ENCODE data around the gene PGD.
"Not testable (repeated sequence)": the region's sequence is repeated elsewhere in the genome, so short reads cannot be mapped to it uniquely, and the experiment has no call there.

Gene PGD

GRCh38 chr1:10433790-10434189 is 34.9 kb downstream of the PGD start:
- no peak for DNase-seq (ENCODE audit: extremely low read depth in 1 of 2, low read depth in 1 of 2)

DNA sequence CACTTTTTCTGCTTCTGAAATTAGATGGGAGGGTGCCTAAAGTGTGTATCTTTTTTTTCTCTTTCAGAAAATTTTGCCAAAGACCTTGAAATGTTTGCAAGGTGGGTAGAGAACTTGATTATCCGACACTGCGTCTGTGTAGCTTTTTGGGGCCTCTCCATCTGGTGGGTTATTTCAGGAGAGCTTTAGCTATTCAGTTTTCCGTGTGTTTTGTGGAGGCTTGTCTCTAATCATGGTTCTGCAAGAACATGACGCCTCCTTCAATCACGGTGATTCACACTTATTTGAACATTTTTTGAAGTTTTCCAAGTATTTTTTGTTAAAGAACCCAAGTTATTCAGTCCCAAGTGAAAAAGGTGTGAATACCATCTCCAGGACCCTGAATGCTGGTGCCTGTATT is 35.7 kb downstream of the PGD start:
- DNase-seq (ENCODE audit: extremely low read depth in 1 of 2, low read depth in 1 of 2), result no peak

DNA sequence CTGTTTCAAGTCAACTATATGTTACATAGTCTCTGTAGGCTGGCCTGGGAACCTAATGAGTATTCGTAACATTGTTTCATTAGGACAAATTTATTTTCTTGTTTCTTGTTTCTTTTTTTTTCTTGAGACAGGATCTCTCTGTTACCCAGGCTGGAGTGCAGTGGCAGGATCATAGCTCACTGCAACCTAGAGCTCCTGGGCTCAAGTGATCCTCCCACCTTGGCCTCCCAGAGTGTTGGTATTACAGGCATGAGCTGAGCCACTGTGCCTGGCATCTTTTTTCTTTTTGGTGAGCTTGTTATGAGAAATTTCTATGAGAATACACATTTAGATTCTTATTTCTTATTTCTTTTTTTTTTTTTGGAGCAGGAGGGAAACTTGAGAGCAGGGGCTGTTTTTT is 38.2 kb downstream of the PGD start:
- DNase-seq (ENCODE audit: extremely low read depth in 1 of 2, low read depth in 1 of 2), result no peak

DNA sequence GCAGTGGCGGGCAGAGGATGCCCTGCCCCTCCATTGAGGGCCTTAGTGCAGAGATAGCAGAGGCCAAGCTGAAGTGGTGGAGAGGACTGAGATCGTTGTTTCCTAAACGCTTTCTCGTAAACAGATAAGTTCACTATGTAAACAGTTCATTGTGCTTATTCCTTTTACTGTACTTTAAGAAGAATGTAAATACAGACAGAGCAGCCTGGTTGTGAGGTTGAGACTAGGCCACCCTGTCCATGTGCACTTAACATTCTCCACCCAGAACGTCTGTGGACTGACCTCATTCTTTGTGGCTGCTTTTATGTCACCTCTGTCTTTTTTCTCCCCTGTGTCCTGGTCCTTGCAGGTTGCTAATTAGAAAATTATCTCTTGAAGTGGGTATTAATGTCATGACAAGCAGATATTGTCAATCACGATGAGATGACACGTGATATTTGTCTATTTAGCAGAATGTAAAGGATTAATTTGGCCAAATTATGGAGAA is 39.9 kb downstream of the PGD start:
- DNase-seq (ENCODE audit: extremely low read depth in 1 of 2, low read depth in 1 of 2), result no peak

- DNase-seq (ENCODE audit: extremely low read depth in 1 of 2, low read depth in 1 of 2), result no peak
These were observed 41.4 kb downstream of the PGD start for GRCh38 chr1:10440305-10440704.

GRCh38 chr1:10440794-10441193 is 41.9 kb downstream of the PGD start:
- no peak for DNase-seq (ENCODE audit: extremely low read depth in 1 of 2, low read depth in 1 of 2)

- no peak for DNase-seq (ENCODE audit: extremely low read depth in 1 of 2, low read depth in 1 of 2)
These were observed 45.4 kb downstream of the PGD start for GRCh38 chr1:10444248-10444647.

DNA sequence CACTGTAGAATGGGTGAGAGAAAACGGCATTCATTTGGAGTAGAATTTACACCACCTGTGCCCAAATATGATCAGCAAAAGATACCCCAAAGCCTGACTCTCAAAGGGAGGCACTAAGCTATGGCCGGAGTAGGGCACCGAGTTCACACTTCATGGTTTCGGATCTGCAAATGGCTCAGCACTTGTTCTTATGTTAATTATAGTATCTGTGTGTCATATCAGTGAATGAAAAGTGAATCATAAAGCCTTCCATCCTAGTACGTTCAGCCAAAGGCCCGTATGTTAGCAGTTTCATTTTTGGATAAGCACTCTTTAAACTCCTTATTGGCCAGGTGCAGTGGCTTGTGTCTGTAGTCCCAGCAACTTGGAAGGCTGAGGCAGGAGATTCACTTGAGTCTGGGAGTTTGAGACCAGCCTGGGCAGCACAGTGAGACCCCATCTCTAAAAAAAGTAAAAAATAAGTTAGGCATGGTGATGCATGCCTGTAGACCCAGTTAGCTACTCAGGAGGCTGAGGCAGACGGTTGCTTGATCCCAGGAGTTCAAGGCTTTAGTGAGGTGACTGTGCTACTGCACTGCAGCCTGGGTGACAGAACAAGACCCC is 46.0 kb downstream of the PGD start:
- DNase-seq (ENCODE audit: extremely low read depth in 1 of 2, low read depth in 1 of 2), result no peak

DNA sequence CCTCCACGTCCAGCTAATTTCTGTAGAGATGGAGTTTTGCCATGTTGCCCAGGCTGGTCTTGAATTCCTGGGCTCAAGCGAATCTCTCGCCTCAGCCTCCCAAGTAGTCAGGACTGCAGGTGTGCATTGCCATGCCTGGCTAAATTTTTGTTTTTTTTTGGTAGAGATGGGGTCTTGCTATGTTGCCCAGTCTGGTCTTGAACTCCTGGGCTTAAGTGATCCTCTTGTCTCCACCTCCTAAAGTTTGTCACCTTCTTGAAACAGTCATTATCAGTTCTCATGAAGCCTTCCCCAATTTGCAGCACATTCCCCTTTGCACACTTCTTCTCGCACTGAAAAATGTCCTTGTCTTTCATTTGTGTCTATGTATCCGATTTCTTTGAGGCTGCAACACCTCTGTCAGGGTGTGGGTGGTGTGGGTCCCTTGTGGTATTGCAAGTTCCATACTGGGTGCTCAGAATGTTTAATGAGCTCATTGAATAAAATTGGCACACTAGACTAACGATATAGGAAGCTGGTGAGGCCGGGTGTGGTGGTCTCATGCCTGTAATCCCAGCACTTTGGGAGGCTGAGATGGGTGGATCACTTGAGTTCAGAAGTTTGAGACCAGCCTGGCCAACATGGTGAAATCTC is 48.0 kb downstream of the PGD start:
- no peak for DNase-seq (ENCODE audit: extremely low read depth in 1 of 2, low read depth in 1 of 2)

- DNase-seq (ENCODE audit: extremely low read depth in 1 of 2, low read depth in 1 of 2), result no peak
These were observed 50.9 kb downstream of the PGD start, which contains the start of gene CORT for GRCh38 chr1:10449751-10450150. TSS of gene CORT (plus strand) at chr1:10450031. CDS start at chr1:10450224, 193 bp downstream.

DNA sequence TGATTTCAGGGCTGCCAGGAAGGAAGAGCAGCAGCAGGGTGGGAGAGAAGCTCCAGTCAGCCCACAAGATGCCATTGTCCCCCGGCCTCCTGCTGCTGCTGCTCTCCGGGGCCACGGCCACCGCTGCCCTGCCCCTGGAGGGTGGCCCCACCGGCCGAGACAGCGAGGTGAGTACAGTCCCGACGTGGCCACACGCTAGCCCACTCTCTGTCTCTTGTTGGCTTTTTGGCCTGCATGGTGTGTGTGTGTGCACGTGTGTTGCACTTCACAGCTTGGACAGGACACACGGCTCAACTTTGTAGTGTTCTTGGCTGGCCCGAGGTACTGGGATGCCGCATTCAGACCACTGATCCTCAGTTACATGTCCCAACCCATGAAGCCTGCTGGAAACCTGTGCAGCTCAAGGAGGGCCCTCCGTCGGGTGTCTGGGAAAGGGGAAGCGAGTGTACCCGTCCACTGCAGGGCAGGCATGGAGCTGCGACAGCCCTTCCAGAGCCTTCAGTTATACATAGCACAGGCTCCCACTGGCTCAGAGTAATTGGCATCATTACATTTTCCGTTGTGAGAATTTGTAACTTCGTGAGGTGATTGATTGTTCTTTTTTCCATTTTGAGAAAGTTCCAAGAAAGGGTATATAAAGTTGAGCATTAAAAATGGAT is 51.4 kb downstream of the PGD start:
- no peak for DNase-seq (ENCODE audit: extremely low read depth in 1 of 2, low read depth in 1 of 2)

DNA sequence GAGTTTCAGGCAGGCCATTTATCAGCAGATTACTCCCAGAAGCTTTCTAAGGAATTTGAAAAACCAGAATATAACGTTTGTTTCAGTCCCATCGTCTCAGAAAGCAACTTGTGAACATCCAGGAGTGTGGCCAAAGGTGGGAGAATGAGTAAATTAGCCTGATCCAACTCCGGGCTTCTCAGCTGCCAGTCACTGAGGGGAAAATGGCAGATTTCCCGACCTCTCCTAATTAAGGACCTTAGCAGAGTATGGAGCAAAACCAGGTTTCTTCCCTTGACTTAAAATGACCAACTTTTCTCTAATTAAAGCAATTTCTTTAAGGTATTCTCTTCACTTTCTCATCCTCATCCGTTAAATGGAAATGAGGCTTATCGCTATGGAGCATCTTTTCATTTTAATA is 52.0 kb downstream of the PGD start:
- no peak for DNase-seq (ENCODE audit: extremely low read depth in 1 of 2, low read depth in 1 of 2)

- no peak for DNase-seq (ENCODE audit: extremely low read depth in 1 of 2, low read depth in 1 of 2)
These were observed 52.4 kb downstream of the PGD start for GRCh38 chr1:10451287-10451686.

DNA sequence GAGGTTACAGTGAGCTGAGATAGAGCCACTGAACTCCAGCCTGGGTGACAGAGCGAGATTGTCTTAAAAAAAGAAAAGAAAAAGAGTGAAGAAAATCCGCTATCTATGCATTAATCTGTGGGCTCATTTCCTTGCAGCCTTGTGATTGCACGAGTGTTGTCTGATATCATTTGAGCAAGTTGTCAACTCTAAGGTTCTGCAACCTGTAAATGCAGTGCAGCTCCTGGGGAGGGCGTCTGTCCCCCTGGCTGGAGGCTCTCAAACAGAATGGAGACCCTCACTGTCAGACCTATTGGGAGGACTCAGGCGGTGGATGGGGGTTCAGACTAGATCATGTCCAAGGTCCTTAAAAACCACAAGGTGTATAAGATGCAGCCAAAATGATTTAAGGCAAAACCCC is 57.2 kb downstream of the PGD start:
- no peak for DNase-seq (ENCODE audit: extremely low read depth in 1 of 2, low read depth in 1 of 2)

GRCh38 chr1:10456661-10457060 is 57.8 kb downstream of the PGD start:
- DNase-seq (ENCODE audit: extremely low read depth in 1 of 2, low read depth in 1 of 2), result no peak

DNA sequence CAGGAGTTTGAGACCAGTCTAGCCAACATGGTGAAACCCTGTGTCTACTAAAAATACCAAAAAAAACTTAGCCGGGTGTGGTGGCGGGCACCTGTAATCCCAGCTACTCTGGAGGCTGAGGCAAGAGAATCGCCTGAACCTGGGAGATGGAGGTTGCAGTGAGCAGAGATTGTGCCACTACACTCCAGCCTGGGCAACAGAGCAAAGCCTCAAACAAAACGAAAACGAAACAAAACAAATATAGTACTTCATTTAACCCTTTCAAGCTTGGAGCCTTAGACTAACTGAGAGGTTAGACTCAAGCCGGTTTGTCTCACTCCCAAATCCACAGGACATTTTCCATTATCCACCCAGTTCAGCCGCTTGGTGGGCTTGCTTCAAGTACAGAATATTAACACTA is 58.6 kb downstream of the PGD start:
- DNase-seq (ENCODE audit: extremely low read depth in 1 of 2, low read depth in 1 of 2), result not testable (repeated sequence)

DNA sequence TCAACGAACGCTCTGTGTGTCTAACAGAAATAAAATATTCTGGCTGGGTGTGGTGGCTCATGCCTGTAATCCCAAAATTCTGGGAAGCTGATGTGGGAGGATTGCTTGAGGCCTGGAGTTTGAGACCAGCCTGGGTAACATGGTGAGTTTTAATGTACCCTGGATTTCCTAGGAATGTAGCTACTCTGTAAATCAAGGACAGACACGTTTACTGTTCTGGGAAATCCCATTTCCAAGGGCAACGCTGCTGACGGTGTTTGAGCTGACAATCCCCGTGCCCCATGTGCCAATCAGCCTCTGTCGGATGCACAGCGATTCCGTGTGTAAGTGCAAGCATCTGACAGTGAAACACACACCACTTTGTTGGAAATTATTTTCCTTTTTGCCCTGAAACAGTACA is 59.0 kb downstream of the PGD start:
- DNase-seq (ENCODE audit: extremely low read depth in 1 of 2, low read depth in 1 of 2), result no peak

DNA sequence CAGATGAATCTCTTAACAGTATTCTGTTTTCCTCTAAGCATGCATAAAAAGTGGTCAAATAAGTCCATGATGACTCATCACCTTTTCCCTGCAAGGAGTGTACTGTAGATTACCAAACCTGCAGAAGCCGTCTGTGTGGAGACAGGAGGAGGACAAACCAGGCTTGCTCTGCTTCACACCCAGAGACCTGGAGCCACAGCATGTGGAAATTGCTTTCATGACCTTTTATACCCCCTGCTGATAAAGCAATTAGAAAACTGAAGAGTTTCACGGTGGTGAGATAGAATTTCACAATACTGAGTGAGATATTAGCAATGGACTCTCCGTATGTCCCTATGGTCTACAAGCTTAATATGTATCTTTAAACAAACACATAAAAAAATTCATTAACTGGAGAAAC is 60.3 kb downstream of the PGD start:
- DNase-seq (ENCODE audit: extremely low read depth in 1 of 2, low read depth in 1 of 2), result no peak

DNA sequence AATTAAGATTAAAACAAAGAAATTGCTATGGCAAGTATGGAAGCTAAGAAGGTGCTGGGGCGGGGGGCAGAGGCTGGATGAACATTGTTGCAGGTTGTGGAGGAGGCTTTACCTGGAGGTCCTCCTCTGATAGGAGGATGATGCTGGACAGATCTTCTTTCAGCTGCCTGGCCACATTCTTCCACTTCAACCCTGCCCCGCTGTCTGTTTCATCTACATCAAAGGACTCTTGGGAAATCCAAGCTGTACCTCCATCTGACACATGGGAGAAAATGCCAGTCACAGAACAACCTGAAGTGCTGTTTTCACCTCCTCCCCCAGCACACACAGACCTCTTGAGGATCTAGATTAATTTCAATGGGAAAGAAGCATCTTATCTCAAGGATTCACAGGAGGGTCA is 68.2 kb downstream of the PGD start:
- no peak for DNase-seq (ENCODE audit: extremely low read depth in 1 of 2, low read depth in 1 of 2)

GRCh38 chr1:10470043-10470442 is 71.2 kb downstream of the PGD start:
- no peak for DNase-seq (ENCODE audit: extremely low read depth in 1 of 2, low read depth in 1 of 2)

All from stimulated activated CD8-positive, alpha-beta memory T cell treated with anti-CD3 and anti-CD28 coated beads, Interleukin-7, amount 100 ng/mL, for 48 hours (primary cell).